Breast epithelium (tissue), 3 donors: Measurements from ENCODE around the gene CDKN1A.

Experiments used
- POLR2A ChIP-seq: fragments of 450-650 bp; IDR thresholded peaks from one replicate; pipeline ENCODE4 v1.6.1; 2016; ENCODE audit warnings: antibody characterized with exemption, mild to moderate bottlenecking, moderate library complexity
- POLR2AphosphoS5 ChIP-seq, 3 donors: sonication (generic); formaldehyde crosslinking; IDR thresholded peaks; one replicate each; pipeline ENCODE4 v1.6.1; 2017; ENCODE audit warnings: antibody characterized with exemption in 3 of 3
- TF ChIP-seq, protein P1 (sequence below), 3 donors: fragments of 450-650 bp; IDR thresholded peaks; one replicate each; pipeline ENCODE4 v1.5.1; 2016 to 2017; ENCODE audit warnings: antibody characterized with exemption in 3 of 3, mild to moderate bottlenecking in 3 of 3, moderate library complexity in 3 of 3

DNA sequence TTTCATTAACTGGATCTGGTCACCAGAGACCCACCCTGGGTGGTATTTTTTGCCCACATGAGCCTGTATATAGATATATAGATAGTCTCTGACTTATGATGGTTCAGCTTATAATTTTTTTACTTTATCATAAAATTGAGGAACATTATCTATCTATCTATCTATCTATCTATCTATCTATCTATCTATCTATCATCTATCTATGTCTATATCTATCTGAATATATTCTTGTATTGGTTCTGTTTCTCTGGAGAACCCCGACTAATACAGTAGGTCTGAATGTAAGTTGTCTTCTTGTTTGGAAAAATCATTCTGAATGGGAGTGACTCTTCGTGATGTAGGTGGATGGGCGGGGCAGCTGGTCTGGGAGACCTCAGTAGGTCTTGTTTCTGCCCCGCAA is 13.3 kb upstream of the CDKN1A start:
- TF ChIP-seq, protein P1, sequence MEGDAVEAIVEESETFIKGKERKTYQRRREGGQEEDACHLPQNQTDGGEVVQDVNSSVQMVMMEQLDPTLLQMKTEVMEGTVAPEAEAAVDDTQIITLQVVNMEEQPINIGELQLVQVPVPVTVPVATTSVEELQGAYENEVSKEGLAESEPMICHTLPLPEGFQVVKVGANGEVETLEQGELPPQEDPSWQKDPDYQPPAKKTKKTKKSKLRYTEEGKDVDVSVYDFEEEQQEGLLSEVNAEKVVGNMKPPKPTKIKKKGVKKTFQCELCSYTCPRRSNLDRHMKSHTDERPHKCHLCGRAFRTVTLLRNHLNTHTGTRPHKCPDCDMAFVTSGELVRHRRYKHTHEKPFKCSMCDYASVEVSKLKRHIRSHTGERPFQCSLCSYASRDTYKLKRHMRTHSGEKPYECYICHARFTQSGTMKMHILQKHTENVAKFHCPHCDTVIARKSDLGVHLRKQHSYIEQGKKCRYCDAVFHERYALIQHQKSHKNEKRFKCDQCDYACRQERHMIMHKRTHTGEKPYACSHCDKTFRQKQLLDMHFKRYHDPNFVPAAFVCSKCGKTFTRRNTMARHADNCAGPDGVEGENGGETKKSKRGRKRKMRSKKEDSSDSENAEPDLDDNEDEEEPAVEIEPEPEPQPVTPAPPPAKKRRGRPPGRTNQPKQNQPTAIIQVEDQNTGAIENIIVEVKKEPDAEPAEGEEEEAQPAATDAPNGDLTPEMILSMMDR (IDR thresholded peaks at IDR 0.05), result no peak
- no peak for TF ChIP-seq POLR2A
- TF ChIP-seq POLR2AphosphoS5 (IDR thresholded peaks at IDR 0.05), result no peak
